NOMO-1 treated with dmso at 0.1 percent for 144 hours (cell line): Measurements from ENCODE around the gene USP53.
"Not testable (repeated sequence)": the region's sequence is repeated elsewhere in the genome, so short reads cannot be mapped to it uniquely, and the experiment has no call there.

ENCODE experiments used
- DNase-seq: peaks from one replicate; lab custom pipeline; 2025; ENCODE audit not compliant: unreplicated experiment; lab: John Stamatoyannopoulos, UW

USP53 gene

DNA sequence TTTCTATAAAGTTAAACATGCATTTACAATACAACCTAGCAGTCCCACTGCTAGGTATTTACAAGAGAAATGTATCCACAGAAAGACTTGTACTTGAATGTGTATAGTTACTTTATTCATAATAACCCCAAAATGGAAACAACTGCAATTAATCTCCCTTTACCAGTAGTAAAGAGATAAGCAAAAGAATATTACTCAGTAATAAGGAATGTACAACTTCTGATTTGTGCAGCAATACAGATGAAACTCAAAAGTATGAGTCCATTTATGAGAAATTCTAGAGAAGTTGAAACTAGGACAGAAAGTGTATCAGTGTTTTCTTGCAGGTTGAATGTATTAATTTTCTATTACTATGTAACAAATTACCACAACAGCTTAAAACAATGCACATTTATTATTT is 15.2 kb downstream of the USP53 start:
- no peak for DNase-seq

DNA sequence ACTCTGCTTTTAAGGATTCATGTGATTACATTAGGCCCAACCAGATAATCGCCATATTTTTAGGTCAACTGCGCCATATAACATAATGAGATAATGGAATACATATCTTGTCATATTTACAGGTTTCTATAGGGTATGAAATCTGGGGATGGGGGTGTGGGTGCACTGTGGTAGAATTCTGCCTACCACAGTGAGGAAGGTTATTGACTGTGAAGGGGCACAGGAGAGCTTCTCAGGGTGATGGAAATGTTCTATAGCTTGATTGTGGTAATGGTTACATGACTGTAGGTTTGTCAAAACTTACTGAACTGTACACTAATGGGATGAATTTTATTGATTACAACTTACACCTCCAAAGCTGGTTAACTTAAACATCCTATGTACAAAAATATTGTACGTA is 15.9 kb downstream of the USP53 start:
- DNase-seq = no peak

DNA sequence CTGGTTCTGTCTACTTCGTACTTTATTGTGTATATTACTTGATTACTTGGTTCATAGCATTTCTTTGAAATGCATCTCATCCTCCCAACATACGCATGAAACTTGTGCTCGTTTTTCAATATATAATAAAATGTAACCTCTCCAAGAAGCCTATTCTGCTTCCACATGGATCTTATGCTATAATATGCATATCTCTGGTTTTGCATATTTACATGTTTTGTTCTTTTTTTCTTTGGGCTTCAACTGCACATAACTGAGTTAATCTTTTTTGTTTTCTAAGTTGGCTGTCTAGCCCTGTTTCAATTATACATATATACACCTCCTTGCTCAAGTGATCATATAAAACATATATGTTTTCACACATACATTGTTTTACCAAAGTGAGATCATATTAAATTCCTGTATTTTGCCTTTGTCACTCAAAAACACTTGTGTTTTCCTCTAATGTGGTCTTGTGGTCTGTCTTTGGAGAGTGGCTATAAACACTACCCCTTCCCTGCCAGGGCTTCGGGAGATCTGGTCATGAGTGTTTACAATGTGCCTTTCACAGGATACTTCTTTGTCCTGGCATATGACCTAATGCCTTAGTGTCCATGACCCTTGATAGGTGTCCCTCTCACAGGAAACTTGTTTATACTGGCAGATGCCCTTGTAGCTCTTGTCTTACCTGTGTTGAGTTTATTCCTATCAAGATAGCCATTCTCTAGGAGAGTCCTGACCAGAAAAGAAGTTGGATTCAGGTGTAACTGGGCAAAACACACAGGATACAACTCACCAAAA is 17.6 kb downstream of the USP53 start:
- no peak for DNase-seq

DNA sequence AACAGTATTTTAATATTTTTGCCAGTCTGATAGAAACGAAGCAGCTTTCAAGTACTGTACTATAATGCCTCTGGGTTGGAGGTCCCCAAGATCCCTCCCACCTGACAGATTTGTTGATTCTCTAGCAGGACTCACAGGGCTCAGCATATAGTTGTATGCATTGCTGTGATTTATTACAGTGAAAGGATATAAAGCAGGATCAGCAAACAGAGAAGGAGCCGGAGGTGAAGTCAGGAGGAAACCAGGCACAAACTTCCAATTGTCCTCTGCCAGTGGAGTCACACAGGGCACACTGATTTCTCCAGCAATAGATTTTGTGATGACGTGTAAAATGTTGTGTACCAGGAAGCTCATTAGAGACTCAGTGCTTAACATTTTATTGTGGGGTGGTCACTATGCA is 19.0 kb downstream of the USP53 start:
- no peak for DNase-seq

DNA sequence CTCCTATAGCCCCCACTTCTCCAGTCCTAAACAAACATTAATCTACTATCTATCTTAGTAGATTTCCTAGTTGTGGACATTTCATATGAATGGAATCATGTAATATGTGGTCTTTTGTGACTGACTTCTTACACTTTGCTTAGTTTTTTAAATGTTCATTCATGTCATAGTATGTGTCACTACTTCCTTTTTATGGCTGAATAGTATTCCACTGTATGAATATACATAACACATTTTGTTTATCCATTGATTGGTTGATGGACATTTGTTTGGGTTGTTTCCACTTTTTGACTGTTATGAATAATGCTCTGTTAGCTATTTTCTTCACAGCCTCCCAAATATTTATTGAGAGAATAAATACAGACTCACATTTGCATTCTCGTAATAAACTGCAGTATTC is 19.8 kb downstream of the USP53 start:
- DNase-seq = no peak

DNA sequence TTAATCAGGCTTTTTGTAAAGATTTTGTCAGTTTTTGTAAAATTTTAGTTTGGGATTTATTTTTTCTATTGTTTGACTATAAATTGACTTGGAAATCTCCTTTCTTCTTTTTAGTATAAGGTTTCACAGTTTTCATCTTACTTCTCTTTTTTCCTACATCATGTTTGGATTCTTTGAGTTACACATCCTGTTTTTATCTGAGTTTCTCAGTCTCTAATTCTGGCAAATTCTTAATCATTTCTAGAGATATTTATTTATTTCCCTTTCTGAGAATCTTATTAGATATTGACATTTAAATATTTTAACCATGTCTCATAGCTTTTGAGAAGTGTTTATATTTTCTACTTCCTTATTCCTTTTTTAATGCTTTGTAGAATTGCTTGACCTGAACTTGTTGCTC is 20.7 kb downstream of the USP53 start:
- no peak for DNase-seq

DNA sequence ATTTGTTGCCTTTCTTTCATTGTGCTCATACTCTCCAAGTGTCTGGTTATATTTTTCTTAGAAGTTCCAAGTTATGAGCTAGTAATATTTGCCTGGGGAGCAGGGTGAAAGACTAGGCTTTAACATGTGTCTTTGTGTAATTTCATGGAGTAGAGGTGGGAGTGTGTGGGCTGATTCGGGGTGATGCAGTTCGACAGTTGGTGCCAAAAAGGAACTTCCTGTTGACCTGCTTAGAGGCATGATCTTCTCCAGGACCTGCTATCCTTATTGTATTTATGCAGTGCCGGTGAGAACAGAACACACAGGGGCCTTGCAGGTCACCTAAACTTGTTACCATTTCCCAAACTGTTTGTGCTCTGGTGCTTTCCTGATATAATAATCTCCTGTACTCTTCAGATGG is 21.2 kb downstream of the USP53 start:
- DNase-seq = no peak

DNA sequence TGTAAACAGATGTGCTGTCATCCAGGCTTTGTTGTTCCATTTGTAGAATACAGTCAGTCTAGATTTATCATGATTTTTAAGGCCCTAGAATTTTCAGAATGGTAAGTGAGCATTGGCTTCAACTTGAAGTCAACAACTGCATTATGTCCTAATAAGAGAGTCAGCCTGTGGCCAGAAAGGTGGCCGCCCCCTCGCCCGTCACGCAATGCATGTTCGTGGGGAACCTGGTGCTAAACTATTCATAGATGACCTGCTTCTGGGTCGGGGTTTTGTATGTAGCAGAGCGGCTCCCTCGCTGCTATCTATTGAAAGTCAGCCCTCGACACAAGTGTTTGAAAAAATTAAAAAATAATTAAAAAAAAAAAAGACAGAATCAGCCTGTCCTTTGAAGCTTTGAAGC is 24.7 kb downstream of the USP53 start:
- DNase-seq = no peak

DNA sequence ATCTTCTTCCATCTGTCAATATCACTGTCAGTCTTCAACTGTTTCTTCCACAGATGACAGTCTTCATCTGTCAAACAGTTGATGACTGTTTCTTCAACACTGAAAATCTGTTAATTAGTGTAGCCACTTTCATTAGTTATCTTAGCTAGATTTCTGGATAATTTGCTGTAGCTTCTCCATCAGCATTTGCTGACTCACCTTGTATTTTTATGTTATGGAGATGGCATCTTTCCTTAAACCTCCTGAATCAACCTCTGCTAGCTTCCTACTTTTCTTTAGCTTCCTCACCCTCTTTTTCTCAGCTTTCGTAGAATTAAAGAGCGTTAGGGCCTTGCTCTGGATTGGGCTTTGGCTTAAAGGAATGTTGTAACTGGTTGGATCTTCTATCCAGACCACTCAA is 25.1 kb downstream of the USP53 start:
- no peak for DNase-seq

DNA sequence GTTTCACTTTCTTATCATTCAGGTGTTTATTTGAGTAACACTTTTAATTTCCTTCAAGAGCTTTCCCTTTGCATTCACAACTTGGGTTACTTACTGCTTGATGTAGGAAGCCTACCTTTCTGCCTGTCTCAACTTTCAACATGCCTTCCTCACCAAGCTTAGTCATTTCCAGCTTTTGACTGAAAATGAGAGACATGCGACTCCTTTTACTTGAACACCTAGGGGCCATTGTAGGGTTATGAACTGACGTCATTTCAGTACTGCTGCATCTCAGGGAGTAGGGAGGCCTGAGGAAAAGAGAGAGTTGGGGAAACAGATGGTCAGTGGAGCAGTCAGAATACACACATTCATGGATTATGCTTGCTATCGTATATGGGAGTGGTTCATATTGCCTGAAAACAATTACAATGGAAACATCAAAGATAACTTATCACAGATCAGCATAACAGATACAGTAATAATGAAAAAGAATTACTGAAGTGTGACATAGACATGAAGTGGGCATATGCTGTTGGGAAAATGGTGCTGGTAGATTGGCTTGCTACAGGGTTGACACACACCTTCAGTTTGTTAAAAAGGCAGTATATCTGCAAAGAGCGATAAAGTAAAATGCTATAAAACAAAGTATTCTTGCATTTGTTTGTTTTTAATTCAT is 25.7 kb downstream of the USP53 start:
- no peak for DNase-seq

DNA sequence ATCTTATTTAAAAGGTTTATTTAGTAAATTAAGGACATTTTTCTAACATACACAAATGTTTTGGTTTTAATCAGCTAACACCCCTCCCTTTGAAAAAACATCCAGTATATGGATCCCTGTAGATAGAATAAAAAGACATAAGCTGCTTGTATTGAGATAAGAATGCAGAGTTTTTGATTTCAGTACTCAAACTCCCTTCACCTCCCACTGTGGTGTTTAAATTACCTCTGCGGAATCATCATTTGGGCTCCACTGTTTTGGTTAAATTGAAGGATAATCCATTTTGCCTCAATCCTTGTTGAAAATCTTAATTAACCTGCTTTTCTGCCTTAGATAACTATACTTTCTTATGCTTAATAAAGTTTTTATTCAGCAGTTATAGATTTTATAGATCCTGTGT is 27.6 kb downstream of the USP53 start:
- DNase-seq = no peak

DNA sequence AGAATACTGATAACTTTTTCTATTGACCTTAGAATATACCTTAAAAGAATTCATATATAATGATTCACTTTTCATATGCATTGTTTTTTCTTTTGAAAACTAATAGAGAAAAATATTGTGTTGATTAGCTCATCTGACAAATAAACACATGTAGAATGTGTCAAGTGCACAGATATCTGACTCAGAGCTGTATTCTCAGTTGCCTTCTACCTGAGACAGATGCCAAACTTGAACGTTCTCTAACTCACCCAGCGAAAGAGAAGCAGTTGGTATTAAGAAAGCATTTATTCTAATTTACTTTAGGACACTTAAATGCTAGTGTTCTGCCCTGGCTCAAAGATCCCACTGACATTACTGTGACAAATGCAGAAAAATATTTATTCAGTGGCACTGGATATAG is 28.1 kb downstream of the USP53 start:
- DNase-seq = no peak

DNA sequence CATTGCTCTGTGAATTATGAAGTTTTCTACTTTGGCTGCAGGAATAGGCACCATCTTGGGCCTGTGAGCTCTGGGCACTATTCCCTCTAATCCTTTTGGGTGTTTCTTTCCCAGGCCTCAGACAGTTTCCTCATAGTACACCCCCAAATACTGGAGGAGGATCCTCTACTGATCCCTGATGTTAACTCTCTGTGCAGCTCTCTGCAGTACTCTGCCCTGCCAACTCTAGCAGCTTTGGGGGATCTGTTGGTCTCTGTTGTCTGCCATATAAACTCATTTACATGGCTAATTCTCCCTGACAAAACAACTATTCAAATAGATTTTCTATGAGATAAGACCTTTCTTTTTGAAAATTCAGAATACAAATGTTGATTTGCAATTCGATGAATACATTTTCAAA is 29.9 kb downstream of the USP53 start:
- no peak for DNase-seq

DNA sequence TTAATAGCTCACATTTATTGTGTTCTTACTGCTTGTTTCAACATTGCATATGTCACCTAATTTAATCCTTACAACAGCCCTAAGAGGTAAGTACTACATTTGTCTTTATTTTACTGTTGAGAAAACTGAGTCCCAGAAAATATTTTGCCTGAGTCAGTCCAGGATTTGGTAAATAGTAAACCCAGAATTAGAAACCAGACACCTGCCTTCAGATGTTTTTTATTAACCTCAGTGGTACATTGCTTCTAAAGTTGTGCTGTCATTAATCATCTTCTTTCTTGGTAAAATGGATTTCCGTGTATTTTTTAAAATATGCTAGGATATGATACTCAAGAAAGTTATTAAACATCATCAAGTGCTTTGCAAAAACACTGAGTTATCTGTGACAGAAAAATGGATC is 31.4 kb downstream of the USP53 start:
- DNase-seq = no peak

DNA sequence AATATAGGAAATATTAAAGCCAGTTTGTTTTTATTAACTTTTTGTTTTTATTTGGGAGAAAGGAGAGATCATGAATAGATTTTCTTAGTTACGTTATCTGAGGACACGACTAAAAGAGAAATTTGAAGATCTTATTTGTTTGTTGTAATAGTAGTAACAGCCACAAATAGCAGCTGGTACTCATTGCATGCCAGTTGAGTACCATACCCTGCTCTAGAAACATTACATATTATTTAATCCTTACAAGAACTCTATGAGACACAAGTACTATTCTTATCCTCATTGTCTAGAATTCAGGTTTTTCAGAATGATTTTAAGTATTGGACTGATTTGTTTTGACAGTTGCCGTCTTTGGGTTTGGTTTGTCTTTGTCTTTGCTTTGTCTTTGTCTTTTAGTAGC is 31.8 kb downstream of the USP53 start:
- no peak for DNase-seq

DNA sequence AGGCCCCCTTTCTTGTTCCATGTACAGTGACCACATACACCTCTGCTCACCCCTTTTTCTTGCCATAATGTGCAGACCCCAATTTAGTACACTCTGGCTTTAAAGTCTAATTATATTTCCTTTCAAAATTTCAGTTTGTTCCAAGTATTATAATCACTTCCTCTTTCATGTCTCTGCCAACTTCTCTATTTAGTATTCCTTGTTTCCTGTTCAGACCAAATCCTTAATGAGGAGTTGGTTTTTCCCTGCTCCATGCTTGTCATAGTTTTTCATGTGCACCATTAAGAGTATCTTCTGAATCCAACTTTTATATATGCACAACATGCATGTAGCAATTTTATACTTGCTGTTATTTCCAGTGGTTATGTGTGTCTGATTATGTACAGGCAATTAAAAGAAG is 32.3 kb downstream of the USP53 start:
- peak; percentile 49 for DNase-seq

DNA sequence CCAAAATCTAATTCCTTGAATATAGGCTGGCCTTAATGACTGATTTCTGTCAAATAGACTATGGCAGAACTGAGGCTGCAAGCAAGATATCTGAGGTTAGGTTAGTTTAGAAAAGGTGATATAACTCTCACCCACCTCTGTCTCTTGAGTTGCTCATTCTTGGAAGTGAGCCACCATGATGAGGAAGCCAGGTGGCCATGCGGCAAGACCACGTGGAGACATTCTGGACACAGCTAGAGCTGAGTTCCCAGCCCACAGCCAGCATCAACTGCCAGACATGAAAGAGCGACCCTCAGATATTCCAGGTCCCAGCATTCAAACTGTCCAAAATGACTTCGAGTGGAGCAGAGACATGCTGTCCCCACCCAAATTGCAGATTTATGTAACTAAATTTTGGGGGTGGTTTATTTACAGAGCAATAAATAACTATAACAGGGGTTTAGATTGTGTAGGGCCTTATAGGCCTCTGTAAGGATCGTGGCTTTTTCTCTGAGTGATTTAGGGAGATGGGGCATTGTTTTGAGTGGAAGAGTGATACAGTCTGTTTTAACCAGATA is 33.7 kb downstream of the USP53 start:
- DNase-seq = no peak

DNA sequence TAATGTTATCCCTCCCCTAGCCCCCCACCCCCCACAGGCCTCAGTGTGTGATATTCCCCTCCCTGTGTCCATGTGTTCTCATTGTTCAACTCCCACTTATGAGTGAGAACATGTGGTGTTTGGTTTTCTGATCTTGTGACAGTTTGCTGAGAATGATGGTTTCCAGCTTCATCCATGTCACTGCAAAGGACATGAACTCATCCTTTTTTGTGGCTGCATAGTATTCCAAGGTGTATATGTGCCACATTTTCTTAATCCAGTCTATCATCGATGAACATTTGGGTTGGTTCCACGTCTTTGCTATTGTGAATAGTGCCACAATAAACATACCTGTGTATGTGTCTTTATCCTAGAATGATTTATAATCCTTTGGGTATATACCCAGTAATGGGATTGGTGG is 38.5 kb downstream of the USP53 start:
- not testable (repeated sequence) for DNase-seq

DNA sequence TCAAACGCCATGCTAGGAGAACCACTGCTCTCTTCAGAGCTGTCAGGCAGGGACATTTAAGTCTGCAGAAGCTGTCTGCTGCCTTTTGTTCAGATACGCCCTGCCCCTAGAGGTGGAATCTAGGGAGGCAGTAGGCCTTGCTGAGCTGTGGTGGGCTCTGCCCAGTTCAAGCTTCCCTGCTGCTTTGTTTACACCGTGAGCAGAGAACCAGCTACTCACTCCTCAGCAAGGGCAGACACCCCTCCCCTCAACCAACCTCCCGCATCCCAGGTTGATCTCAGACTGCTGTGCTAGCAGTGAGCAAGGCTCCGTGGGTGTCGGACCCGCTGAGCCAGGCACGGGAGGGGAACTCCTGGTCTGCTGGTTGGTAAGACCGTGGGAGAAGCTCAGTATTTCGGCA is 42.7 kb downstream of the USP53 start:
- not testable (repeated sequence) for DNase-seq

DNA sequence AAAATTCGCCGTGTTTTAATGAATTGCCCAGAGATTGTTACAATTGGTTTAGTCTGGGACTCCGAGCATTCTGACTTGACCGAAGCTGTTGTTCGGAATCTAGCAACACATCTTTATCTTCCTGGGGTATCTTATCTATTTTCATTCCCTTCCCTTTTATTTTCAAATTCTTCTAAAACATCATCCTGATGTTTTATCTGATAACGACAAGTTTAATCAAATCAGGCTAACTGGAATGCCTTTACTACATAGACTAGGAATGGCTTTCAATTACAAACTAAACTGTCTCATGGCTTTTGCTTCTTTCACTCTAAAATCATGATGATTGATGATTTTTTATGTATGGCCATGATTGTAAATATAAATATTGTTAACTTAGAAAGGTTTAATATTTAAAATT is 48.0 kb downstream of the USP53 start:
- DNase-seq = no peak

DNA sequence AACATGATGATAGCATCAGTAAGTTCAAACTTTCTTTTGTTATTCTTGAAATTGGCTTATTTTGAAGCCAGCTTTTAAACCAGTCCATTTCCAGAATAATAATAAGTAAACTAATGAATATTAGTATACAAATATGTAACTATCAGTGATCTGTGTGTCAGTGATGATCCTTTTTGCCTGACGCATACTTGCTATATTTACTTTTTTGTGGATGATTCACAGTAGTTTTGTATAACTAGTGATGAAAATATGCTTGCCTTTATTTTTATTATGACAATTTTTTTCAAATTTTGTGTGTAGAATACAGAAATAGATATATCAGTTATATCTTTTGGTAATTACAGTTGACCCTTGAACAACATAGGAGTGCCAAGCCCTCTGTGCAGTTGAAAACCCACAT is 49.5 kb downstream of the USP53 start:
- no peak for DNase-seq

DNA sequence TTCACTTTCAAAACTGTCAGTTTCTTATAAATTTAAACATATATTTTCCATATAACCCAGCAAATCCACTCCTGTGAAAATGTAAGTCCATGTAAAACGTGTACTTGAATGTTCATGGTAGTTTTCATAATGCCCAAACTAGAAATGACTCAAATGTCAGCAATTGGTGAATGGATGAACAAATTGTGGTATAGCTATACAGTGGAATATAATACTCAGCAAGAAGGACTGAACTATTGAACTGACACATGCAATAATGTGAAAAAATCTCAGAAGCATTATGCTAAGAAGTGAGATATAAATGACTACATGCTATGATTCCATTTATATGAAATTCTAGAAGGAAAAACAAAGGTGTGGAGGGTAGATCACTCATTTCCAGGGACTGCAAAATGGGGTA is 52.2 kb downstream of the USP53 start:
- DNase-seq = no peak

DNA sequence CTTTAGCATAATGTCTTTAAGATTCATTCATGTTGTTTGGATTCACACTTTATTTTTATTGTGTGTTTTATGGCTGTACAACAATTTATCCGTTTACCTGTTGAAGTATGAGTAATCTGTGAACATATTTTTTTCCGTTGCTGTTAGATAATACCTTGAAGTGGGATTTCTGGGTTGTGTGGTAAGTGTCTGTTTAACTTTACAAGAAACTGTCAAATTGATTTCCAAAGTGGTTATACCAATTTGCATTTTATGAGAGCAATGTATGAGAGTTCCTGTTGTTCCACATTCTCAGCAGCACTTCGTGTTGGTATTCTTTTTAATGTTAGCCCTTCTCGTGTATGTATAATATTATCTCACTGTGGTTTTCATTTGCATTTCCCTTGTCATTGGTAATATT is 53.6 kb downstream of the USP53 start:
- no peak for DNase-seq
